Measurements from ENCODE around the gene ITGA1.

- TF ChIP-seq CTCF (IDR thresholded peaks at IDR 0.05) = peak; percentile 39 to 69 (median 58)
- no peak for TF ChIP-seq POLR2A (IDR thresholded peaks at IDR 0.05)
These were observed 642 bp upstream of the ITGA1 start for GRCh38 chr5:52786949-52787599.
